ENCODE results near the gene HMGXB4. TPM values are rescaled to one million over a fixed set of nuclear protein-coding genes. Genes with fewer than 3 reads are reported as not detected.

HMGXB4 gene
- total and polyA plus RNA-seq, 2 of the 13 experiments (the other 11 are each of a cell fraction or from before 2014, with no cell fraction given), result 13.9 to 16.3 TPM

DNA sequence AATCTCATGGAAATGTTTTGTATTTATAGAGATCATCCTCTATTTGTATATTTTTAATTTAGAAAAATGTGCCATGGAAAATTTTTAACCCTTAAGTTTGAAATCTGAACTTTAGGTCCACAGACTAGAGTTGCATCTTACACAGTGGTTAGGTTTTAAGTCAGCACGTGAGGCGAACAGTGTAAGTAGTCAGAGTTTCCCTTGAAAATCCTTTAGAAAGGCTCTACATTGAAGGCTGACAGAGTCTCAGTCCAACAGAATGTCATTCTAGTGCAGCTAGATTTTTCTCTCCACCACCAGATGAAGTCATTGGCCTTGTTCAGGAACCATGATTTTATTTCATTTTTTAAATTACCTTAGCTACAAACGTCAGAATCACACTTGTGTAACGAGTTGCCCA is 18.7 kb downstream of the HMGXB4 start:
- DNase-seq (ENCODE audit: low spot score), result no peak
- in situ Hi-C loops (cut with HindIII; ENCODE audit: extremely low pct_ligation_motif_present, low pct_unique_long_range_greater_than_20kb) (no loop called here), intact Hi-C loops (cut with micrococcal nuclease; ENCODE audit: unreplicated experiment) (no loop called here)
- Histone ChIP-seq H2AFZ (ENCODE audit: low read length) (no peak overlapping the region), H3K79me2 (ENCODE audit: insufficient read depth, low read length) (no peaks in the 10 kb centered on the region), H3K4me1 (ENCODE audit: insufficient read depth, low read length) (peaks cover 2% of the 10 kb centered on the region; the same call in 1 of the 2 replicates), H3K9ac (ENCODE audit: insufficient read depth, low read depth, low read length) (no peak overlapping the region), H3K4me2 (ENCODE audit: low read depth, low read length) (no peak overlapping the region), H3K4me3 (replicated peaks in 1 of 3; ENCODE audit: insufficient read depth in 1 of 3, low read depth in 2 of 3, low read length in 3 of 3) (no peak overlapping the region), H4K20me1 (ENCODE audit: insufficient read depth, low read length) (no peaks in the 10 kb centered on the region), H3K36me3 (replicated peaks in 1 of 2; ENCODE audit: control insufficient read depth in 1 of 2, insufficient read depth in 2 of 2, low read length in 2 of 2) (peaks cover 8 to 50% of the 10 kb centered on the region in 2 experiments; a peak in 4 of 5 replicates), H3K27me3 (ENCODE audit: control insufficient read depth in 1 of 2, insufficient read depth in 2 of 2, low read length in 2 of 2) (no peaks in the 10 kb centered on the region), H3K9me3 (ENCODE audit: low read length) (no peaks in the 10 kb centered on the region), H3K27ac (ENCODE audit: extremely low read length, insufficient read depth, low read length) (no peak overlapping the region)
- WGBS (ENCODE audit: low lambda C conversion rate), result over 99% methylated on average over 4 of the region's 4 CpGs
- no peak for FAIRE-seq
- no peak for TF ChIP-seq PHF5A (CRISPR knock-in tag; IDR thresholded peaks at IDR 0.05; ENCODE audit: low read depth, unreplicated experiment)
- TF ChIP-seq, protein P1, sequence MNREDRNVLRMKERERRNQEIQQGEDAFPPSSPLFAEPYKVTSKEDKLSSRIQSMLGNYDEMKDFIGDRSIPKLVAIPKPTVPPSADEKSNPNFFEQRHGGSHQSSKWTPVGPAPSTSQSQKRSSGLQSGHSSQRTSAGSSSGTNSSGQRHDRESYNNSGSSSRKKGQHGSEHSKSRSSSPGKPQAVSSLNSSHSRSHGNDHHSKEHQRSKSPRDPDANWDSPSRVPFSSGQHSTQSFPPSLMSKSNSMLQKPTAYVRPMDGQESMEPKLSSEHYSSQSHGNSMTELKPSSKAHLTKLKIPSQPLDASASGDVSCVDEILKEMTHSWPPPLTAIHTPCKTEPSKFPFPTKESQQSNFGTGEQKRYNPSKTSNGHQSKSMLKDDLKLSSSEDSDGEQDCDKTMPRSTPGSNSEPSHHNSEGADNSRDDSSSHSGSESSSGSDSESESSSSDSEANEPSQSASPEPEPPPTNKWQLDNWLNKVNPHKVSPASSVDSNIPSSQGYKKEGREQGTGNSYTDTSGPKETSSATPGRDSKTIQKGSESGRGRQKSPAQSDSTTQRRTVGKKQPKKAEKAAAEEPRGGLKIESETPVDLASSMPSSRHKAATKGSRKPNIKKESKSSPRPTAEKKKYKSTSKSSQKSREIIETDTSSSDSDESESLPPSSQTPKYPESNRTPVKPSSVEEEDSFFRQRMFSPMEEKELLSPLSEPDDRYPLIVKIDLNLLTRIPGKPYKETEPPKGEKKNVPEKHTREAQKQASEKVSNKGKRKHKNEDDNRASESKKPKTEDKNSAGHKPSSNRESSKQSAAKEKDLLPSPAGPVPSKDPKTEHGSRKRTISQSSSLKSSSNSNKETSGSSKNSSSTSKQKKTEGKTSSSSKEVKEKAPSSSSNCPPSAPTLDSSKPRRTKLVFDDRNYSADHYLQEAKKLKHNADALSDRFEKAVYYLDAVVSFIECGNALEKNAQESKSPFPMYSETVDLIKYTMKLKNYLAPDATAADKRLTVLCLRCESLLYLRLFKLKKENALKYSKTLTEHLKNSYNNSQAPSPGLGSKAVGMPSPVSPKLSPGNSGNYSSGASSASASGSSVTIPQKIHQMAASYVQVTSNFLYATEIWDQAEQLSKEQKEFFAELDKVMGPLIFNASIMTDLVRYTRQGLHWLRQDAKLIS (CRISPR knock-in tag; IDR thresholded peaks at IDR 0.05), result no peak
- no peak for TF ChIP-seq PHB2 (IDR thresholded peaks at IDR 0.05; ENCODE audit: partially characterized antibody)
- TF ChIP-seq, protein P2, sequence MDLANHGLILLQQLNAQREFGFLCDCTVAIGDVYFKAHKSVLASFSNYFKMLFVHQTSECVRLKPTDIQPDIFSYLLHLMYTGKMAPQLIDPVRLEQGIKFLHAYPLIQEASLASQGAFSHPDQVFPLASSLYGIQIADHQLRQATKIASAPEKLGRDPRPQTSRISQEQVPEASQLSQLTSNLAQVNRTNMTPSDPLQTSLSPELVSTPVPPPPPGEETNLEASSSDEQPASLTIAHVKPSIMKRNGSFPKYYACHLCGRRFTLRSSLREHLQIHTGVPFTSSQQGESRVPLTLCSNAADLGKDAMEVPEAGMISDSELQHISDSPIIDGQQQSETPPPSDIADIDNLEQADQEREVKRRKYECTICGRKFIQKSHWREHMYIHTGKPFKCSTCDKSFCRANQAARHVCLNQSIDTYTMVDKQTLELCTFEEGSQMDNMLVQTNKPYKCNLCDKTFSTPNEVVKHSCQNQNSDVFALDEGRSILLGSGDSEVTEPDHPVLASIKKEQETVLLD (CRISPR knock-in tag; IDR thresholded peaks at IDR 0.05; ENCODE audit: low read depth), result no peak
- no peak for TF ChIP-seq ZSCAN20 (CRISPR knock-in tag; IDR thresholded peaks at IDR 0.05; ENCODE audit: borderline replicate concordance)
- no TSS peak for BruUV-seq (replicated peaks)
- CTCF ChIA-PET (ENCODE audit: low intra/inter-chr PET ratio, low total read pairs), result no interaction called here
- no peak for ATAC-seq
- POLR2A ChIA-PET, result no interaction called here

Measured in HepG2 (cell line).